PFSK-1 (cell line): ENCODE data around the gene SETD6.

Experiments used
- POLR2AphosphoS5 ChIP-seq: IDR thresholded peaks from 2 replicates; pipeline ENCODE4 v1.6.1; 2012; ENCODE audit warnings: low read depth, mild to moderate bottlenecking, control low read depth, low read length, moderate library complexity
- REST ChIP-seq, 2 experiments: IDR thresholded peaks; 2 replicates each; pipeline versions ENCODE4 v1.6.1 to v1.8.0; 2011 to 2012; ENCODE audit warnings: low read depth in 2 of 2, low read length in 2 of 2, control low read depth in 1 of 2, inconsistent platforms in 1 of 2, mild to moderate bottlenecking in 1 of 2, moderate library complexity in 1 of 2; ENCODE audit not compliant: insufficient read depth in 1 of 2

- TF ChIP-seq POLR2AphosphoS5 (no peak), REST (IDR thresholded peaks at IDR 0.05; ENCODE audit: insufficient read depth in 1 of 2, low read depth in 2 of 2, low read length in 2 of 2) (no peak)
These were observed 19.8 kb downstream of the SETD6 start for GRCh38 chr16:58535100-58535499.
